Right lobe of liver (tissue), 6 donors: ENCODE data around the gene C14orf132. TPM values are rescaled to one million over a fixed set of nuclear protein-coding genes. Genes with fewer than 3 reads are reported as not detected.

Experiments used
- ATAC-seq, 4 donors: fragments of 200-7000 bp; cut with Tn5 transposase; one replicate each; pipeline ENCODE4 v1.9.1; 2020; ENCODE audit warnings: mild to moderate bottlenecking in 4 of 4, moderate library complexity in 4 of 4
- DNase-seq, 3 donors: peaks; one replicate each; pipeline ENCODE4 v3.0.0-alpha.2; 2020
- H3K27ac ChIP-seq, 3 donors: fragments of 200-600 bp; one replicate each; pipeline ENCODE4 v1.8.0; 2022
- H3K27me3 ChIP-seq, 2 donors: fragments of 200-600 bp; one replicate each; pipeline ENCODE4 v1.8.0; 2022
- H3K36me3 ChIP-seq, 4 donors: fragments of 200-600 bp; sonication (generic) in 1 of 4; one replicate each; pipeline versions ENCODE4 v1.5.1 to v1.8.0; 2017 to 2022; ENCODE audit warnings: control low read depth in 1 of 4
- H3K4me1 ChIP-seq, 4 donors: fragments of 200-600 bp; sonication (generic) in 1 of 4; one replicate each; pipeline versions ENCODE4 v1.5.1 to v1.8.0; 2017 to 2022; ENCODE audit warnings: control low read depth in 1 of 4
- H3K4me3 ChIP-seq, 3 donors: fragments of 200-600 bp; one replicate each; pipeline ENCODE4 v1.8.0; 2022
- H3K9me3 ChIP-seq, 4 donors: fragments of 200-600 bp; sonication (generic) in 1 of 4; one replicate each; pipeline versions ENCODE4 v1.5.1 to v1.8.0; 2017 to 2022; ENCODE audit warnings: control low read depth in 1 of 4
- POLR2A ChIP-seq: fragments of 450-650 bp; IDR thresholded peaks from one replicate; pipeline ENCODE4 v1.6.1; 2017; ENCODE audit warnings: antibody characterized with exemption, mild to moderate bottlenecking
- WGBS: methylation state at CpG from one replicate; pipeline ENCODE4 v1.1.6; 2018; ENCODE audit warnings: low coverage, low lambda C conversion rate; ENCODE audit not compliant: insufficient coverage; ENCODE audit errors: missing lambda C conversion rate; 5-methylcytosine and 5-hydroxymethylcytosine counted together
- intact Hi-C, 2 donors: fragments of 100-400 bp; cut with DNase I; formaldehyde crosslinking; loops; one replicate each; pipeline versions ENCODE4 v1.11.2 to v1.14.1; 2022
- total RNA-seq, 6 experiments: library from RNA; depleted of rRNA in 2 of 6; stranded (reverse); fragments of >200 nt in 2 of 6; fragmentation: NEBNext Ultra II Directional in 3 of 6; extraction: Animal tissue kit (Norgen Biotek cat#: 25700) in 3 of 6; gene quantifications; one replicate each; pipeline versions ENCODE4 v1.1.0 to v1.2.4, GENCODE V29; 2016 to 2023
- TF ChIP-seq, protein P1 (sequence below), 4 donors: fragments of 200-600 bp in 3 of 4; fragments of 450-650 bp in 1 of 4; IDR thresholded peaks; one replicate each; pipeline versions ENCODE4 v1.5.1 to v1.8.0; 2016 to 2022; ENCODE audit warnings: antibody characterized with exemption in 4 of 4, mild to moderate bottlenecking in 2 of 4
- donor health status: DM: no; HTN: yes; CAD: no.
- donor health status: DM: no; HTN: no; CAD: no.
- donor health status: DM: no; HTN: no; CAD: no.
- donor health status: DM: no; HTN: yes; CAD: no.
- donor health status: DM: no; HTN: yes; CAD: no.

Gene C14orf132
- total RNA-seq, 6 experiments from 2014 or later, result 1.7 to 6.9 (median 3.3) TPM

DNA sequence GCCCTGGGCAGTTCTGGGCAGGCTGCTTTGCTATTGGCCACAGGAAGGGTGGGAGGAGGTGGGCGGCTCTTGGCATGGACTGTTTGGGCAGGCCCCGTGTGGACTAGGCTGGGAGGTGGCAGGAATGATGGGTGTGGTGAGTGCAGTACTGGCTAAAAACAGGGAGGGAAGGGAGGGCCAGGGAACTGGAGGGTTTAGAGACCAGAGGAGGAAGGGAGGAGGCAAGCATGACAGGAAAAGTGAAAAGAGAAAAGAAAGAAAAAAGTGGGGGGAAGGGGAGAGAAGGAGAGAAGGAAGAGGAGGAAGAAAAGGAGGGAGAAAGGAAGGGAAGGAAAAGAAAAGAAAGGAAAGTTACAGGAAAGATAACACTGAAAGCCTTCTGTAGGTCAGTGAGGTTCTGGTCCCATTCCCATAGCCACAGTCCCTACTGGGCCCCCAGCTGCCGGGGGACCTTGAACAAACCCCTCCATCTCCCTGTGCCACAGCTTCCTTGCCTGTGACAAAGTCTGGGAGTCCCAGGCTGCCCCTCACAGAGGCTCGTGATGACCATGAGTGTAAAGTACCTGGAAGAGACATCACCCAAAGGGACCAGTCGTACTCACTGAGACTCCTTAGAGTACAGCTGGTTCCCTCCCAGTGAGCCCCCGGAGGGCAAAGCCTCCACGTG is 1.1 kb upstream of the C14orf132 start:
- DNase-seq, result peak; percentile 47 to 64 (median 59)
- Histone ChIP-seq H3K27me3 (no peaks in the 10 kb centered on the region), H3K4me1 (peaks cover 0 to 4% (median 0%) of the 10 kb centered on the region in 4 donors), H3K4me3 (no peak overlapping the region), H3K36me3 (no peaks in the 10 kb centered on the region), H3K27ac (no peak overlapping the region), H3K9me3 (no peaks in the 10 kb centered on the region)
- 14% methylated on average over 4 of the region's 7 CpGs for WGBS
- peak in 2 of 4 donors; percentile 36 to 58 for ATAC-seq
- TF ChIP-seq, protein P1, sequence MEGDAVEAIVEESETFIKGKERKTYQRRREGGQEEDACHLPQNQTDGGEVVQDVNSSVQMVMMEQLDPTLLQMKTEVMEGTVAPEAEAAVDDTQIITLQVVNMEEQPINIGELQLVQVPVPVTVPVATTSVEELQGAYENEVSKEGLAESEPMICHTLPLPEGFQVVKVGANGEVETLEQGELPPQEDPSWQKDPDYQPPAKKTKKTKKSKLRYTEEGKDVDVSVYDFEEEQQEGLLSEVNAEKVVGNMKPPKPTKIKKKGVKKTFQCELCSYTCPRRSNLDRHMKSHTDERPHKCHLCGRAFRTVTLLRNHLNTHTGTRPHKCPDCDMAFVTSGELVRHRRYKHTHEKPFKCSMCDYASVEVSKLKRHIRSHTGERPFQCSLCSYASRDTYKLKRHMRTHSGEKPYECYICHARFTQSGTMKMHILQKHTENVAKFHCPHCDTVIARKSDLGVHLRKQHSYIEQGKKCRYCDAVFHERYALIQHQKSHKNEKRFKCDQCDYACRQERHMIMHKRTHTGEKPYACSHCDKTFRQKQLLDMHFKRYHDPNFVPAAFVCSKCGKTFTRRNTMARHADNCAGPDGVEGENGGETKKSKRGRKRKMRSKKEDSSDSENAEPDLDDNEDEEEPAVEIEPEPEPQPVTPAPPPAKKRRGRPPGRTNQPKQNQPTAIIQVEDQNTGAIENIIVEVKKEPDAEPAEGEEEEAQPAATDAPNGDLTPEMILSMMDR (IDR thresholded peaks at IDR 0.05), result no peak
- no peak for TF ChIP-seq POLR2A
- intact Hi-C loops, result no loop called here

DNA sequence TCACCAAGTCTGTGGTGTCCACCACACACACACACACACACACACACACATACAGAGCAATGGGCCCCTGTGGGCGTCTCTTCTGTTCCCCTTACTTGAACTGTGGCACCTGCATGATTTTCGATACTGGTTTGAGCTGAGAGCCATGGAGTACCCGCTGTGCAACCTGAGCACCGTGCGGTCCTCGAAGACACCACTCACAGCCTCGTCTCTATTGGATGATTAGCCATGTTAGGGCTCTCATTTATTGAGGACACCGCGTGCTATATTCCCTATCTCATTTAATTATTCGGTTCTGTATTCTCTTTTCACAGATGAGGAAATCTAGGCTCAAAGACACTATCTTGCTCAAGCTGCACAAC is 623 bp upstream of the C14orf132 start:
- no peaks in the 10 kb centered on the region for H3K36me3 ChIP-seq
- intact Hi-C loops, result no loop called here
- ATAC-seq (no peak), DNase-seq (no peak)
- no peaks in the 10 kb centered on the region for H3K27me3 ChIP-seq
- peaks cover 0 to 4% (median 0%) of the 10 kb centered on the region in 4 donors for H3K4me1 ChIP-seq
- peak overlapping the region; percentile 75 to 79 (median 77) for H3K4me3 ChIP-seq
- H3K27ac ChIP-seq, result no peak overlapping the region
- TF ChIP-seq, protein P1 (IDR thresholded peaks at IDR 0.05), result no peak
- TF ChIP-seq POLR2A, result no peak
- 18% methylated on average over 8 of the region's 10 CpGs for WGBS
- H3K9me3 ChIP-seq, result no peaks in the 10 kb centered on the region

DNA sequence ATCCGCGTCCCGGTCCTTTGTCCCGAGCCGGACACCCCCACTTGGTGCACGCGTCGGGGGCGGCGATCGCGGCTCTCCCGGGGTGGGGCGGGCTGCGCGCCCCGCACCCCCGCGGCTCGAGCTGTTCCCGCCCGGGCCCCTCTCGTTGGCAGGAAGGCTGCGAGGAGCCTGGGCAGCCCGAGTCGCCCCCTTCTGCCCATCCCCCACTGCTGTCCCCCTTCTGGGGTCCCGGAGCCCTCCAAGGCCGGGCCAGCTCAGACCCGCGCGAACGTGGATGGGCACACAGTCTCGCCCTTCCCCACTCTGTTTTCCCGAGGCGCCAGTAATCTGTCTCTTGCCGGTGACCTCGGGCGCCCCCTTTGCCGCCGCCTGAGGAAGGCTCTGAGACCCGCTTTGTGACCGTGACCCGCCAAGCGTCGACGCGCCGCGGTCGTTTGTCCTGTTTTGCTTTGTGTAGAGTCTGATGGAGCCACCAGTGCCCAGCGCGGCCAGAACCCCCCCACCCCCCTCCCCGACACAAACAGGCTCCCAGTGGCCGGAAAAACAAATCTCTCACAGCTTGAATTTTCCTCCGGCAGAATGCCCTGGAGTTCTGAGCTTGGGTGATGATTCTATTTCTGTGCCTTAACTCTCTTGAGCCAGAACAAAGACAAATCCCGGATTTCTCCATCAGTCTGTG is 610 bp downstream of the C14orf132 start:
- intact Hi-C loops, result no loop called here

DNA sequence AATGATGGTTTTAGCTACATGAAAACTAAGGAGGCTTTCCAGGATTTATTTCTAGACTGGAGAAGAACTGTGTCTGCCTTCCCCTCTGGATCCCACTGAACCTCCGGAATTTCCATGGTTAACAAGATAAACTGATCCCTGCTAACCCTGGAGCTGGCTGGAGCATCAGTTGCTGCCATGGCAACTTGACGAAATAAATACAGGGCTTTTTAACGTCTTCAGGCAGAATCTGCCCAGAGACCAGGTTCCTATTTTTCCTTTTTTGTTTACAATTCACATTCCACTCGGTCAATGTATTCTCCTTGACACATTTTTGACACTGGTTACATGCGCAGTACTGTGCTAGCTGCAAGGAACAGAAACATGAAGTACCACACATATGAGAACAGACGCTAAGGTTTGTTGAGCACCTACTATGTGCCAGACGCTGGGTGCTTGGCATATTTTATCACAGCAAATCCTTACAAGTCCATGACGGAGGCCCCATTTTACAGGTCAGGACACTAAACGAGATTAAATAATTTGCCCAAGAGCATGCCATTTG is 1.7 kb downstream of the C14orf132 start:
- Histone ChIP-seq H3K9me3 (no peaks in the 10 kb centered on the region), H3K4me1 (peaks cover 0 to 4% (median 0%) of the 10 kb centered on the region in 4 donors), H3K4me3 (no peak overlapping the region), H3K27ac (no peak overlapping the region), H3K36me3 (no peaks in the 10 kb centered on the region), H3K27me3 (no peaks in the 10 kb centered on the region)
- no peak for ATAC-seq
- intact Hi-C loops, result no loop called here
- WGBS, result 70% methylated on average over 9 of the region's 9 CpGs
- no peak for DNase-seq
- TF ChIP-seq, protein P1 (IDR thresholded peaks at IDR 0.05), result no peak
- TF ChIP-seq POLR2A, result no peak

More for the DNA sequence above, 610 bp downstream of the C14orf132 start:
- Histone ChIP-seq H3K4me3 (peak overlapping the region; percentile 75 to 79 (median 77)), H3K9me3 (no peaks in the 10 kb centered on the region), H3K27ac (peak overlapping the region; percentile 43 to 67 (median 54)), H3K36me3 (no peaks in the 10 kb centered on the region), H3K4me1 (peaks cover 0 to 4% (median 0%) of the 10 kb centered on the region in 4 donors), H3K27me3 (no peaks in the 10 kb centered on the region)
- TF ChIP-seq POLR2A, result no peak
- TF ChIP-seq, protein P1 (IDR thresholded peaks at IDR 0.05), result no peak
- DNase-seq, result peak; percentile 47 to 58 (median 51)
- whole genome bisulfite sequencing, result 0% methylated on average over 9 of the region's 56 CpGs
- peak; percentile 24 to 48 (median 42) for ATAC-seq
